ENCODE data around the gene SYNPO2. TPM values are rescaled to one million over a fixed set of nuclear protein-coding genes. Genes with fewer than 3 reads are reported as not detected.

SYNPO2 gene
- total RNA-seq, 1 donor: 34.0 TPM

- Histone ChIP-seq H3K79me2 (ENCODE audit: insufficient read depth, low read length) (no peaks in the 10 kb centered on the region), H3K4me1 (ENCODE audit: insufficient read depth, low read length) (peaks cover 8% of the 10 kb centered on the region), H3K4me3 (ENCODE audit: insufficient read depth, low read length) (no peak overlapping the region), H3K27me3 (ENCODE audit: insufficient read depth, low read length) (no peaks in the 10 kb centered on the region), H2AFZ (ENCODE audit: low read length) (no peak overlapping the region), H3K36me3 (ENCODE audit: insufficient read depth, low read length) (no peaks in the 10 kb centered on the region), H3K9me3 (ENCODE audit: low read depth, low read length) (no peaks in the 10 kb centered on the region), H3K4me2 (ENCODE audit: insufficient read depth, low read length) (no peak overlapping the region), H3K27ac (ENCODE audit: low read depth, low read length) (no peak overlapping the region), H4K20me1 (ENCODE audit: insufficient read depth, low read length) (no peaks in the 10 kb centered on the region)
- DNase-seq (ENCODE audit: insufficient read length, low spot score, missing footprints): no peak
- TF ChIP-seq CTCF (IDR thresholded peaks at IDR 0.05; ENCODE audit: extremely low read depth, low read depth, low read length): no peak
Observed at GRCh38 chr4:118904935-118905334, 16.3 kb downstream of the SYNPO2 start.

- peak; percentile 19 for DNase-seq (ENCODE audit: insufficient read length, low spot score, missing footprints)
- Histone ChIP-seq H3K4me3 (ENCODE audit: insufficient read depth, low read length) (no peak overlapping the region), H3K9me3 (ENCODE audit: low read depth, low read length) (no peaks in the 10 kb centered on the region), H4K20me1 (ENCODE audit: insufficient read depth, low read length) (no peaks in the 10 kb centered on the region), H2AFZ (ENCODE audit: low read length) (no peak overlapping the region), H3K4me1 (ENCODE audit: insufficient read depth, low read length) (peaks cover 8% of the 10 kb centered on the region), H3K4me2 (ENCODE audit: insufficient read depth, low read length) (no peak overlapping the region), H3K36me3 (ENCODE audit: insufficient read depth, low read length) (no peaks in the 10 kb centered on the region), H3K27me3 (ENCODE audit: insufficient read depth, low read length) (no peaks in the 10 kb centered on the region), H3K79me2 (ENCODE audit: insufficient read depth, low read length) (no peaks in the 10 kb centered on the region), H3K27ac (ENCODE audit: low read depth, low read length) (no peak overlapping the region)
- TF ChIP-seq CTCF (IDR thresholded peaks at IDR 0.05; ENCODE audit: extremely low read depth, low read depth, low read length): no peak
Observed at GRCh38 chr4:118905566-118905965, 16.9 kb downstream of the SYNPO2 start.

GRCh38 chr4:118909173-118909956 lies 20.7 kb downstream of the SYNPO2 start:
- Histone ChIP-seq H3K36me3 (ENCODE audit: insufficient read depth, low read length) (no peaks in the 10 kb centered on the region), H3K4me3 (ENCODE audit: insufficient read depth, low read length) (no peak overlapping the region), H3K27ac (ENCODE audit: low read depth, low read length) (no peak overlapping the region), H2AFZ (ENCODE audit: low read length) (no peak overlapping the region), H3K27me3 (ENCODE audit: insufficient read depth, low read length) (no peaks in the 10 kb centered on the region), H3K9me3 (ENCODE audit: low read depth, low read length) (no peaks in the 10 kb centered on the region), H4K20me1 (ENCODE audit: insufficient read depth, low read length) (no peaks in the 10 kb centered on the region), H3K4me1 (ENCODE audit: insufficient read depth, low read length) (peaks cover 12% of the 10 kb centered on the region), H3K4me2 (ENCODE audit: insufficient read depth, low read length) (no peak overlapping the region), H3K79me2 (ENCODE audit: insufficient read depth, low read length) (no peaks in the 10 kb centered on the region)
- DNase-seq (ENCODE audit: insufficient read length, low spot score, missing footprints): no peak
- TF ChIP-seq CTCF (IDR thresholded peaks at IDR 0.05; ENCODE audit: extremely low read depth, low read depth, low read length): no peak

GRCh38 chr4:118910221-118910620 lies 21.6 kb downstream of the SYNPO2 start:
- TF ChIP-seq CTCF (IDR thresholded peaks at IDR 0.05; ENCODE audit: extremely low read depth, low read depth, low read length): no peak
- no peaks in the 10 kb centered on the region for H3K36me3 ChIP-seq (ENCODE audit: insufficient read depth, low read length)
- H3K79me2 ChIP-seq (ENCODE audit: insufficient read depth, low read length): no peaks in the 10 kb centered on the region
- no peak for DNase-seq (ENCODE audit: insufficient read length, low spot score, missing footprints)
- H3K27me3 ChIP-seq (ENCODE audit: insufficient read depth, low read length): no peaks in the 10 kb centered on the region
- no peak overlapping the region for H3K27ac ChIP-seq (ENCODE audit: low read depth, low read length)
- H3K4me2 ChIP-seq (ENCODE audit: insufficient read depth, low read length): no peak overlapping the region
- H3K4me3 ChIP-seq (ENCODE audit: insufficient read depth, low read length): no peak overlapping the region
- no peak overlapping the region for H2AFZ ChIP-seq (ENCODE audit: low read length)
- H3K4me1 ChIP-seq (ENCODE audit: insufficient read depth, low read length): peaks cover 9% of the 10 kb centered on the region
- H4K20me1 ChIP-seq (ENCODE audit: insufficient read depth, low read length): no peaks in the 10 kb centered on the region
- no peaks in the 10 kb centered on the region for H3K9me3 ChIP-seq (ENCODE audit: low read depth, low read length)
